ENCODE data around the gene TM9SF1. TPM values are rescaled to one million over a fixed set of nuclear protein-coding genes. Genes with fewer than 3 reads are reported as not detected.
"Not testable (repeated sequence)": the region's sequence is repeated elsewhere in the genome, so short reads cannot be mapped to it uniquely, and the experiment has no call there.

The TM9SF1 gene
- total RNA-seq, 1 donor from 2014 or later: 52.0 TPM

DNA sequence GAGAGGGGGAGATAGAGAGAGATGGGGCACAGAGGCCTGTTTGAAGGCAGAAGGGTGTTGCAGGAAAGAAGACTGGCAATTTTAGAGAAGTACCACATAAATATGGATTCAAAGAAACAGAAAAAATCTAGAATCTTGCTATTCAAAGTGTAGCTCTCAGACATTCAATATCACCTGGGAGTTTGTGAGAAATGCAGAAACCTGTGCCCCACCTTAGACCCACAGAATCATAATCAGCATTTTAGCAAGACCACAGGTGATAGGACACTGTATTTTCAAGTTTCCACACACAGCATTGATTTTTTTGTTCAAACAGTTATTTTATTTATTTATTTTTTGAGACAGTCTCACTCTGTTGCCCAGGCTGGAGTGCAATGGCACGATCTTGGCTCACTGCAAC lies 33.7 kb upstream of the TM9SF1 start:
- H3K4me3 ChIP-seq: no peak overlapping the region
- peaks cover 19% of the 10 kb centered on the region for H3K4me1 ChIP-seq
- no peaks in the 10 kb centered on the region for H3K27me3 ChIP-seq
- TF ChIP-seq, protein P1, sequence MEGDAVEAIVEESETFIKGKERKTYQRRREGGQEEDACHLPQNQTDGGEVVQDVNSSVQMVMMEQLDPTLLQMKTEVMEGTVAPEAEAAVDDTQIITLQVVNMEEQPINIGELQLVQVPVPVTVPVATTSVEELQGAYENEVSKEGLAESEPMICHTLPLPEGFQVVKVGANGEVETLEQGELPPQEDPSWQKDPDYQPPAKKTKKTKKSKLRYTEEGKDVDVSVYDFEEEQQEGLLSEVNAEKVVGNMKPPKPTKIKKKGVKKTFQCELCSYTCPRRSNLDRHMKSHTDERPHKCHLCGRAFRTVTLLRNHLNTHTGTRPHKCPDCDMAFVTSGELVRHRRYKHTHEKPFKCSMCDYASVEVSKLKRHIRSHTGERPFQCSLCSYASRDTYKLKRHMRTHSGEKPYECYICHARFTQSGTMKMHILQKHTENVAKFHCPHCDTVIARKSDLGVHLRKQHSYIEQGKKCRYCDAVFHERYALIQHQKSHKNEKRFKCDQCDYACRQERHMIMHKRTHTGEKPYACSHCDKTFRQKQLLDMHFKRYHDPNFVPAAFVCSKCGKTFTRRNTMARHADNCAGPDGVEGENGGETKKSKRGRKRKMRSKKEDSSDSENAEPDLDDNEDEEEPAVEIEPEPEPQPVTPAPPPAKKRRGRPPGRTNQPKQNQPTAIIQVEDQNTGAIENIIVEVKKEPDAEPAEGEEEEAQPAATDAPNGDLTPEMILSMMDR (IDR thresholded peaks at IDR 0.05): no peak
- DNase-seq: no peak
- intact Hi-C loops (cut with DNase I): no loop called here
- H3K9me3 ChIP-seq: no peaks in the 10 kb centered on the region
- H3K36me3 ChIP-seq: peaks cover 21% of the 10 kb centered on the region
- H3K27ac ChIP-seq: no peak overlapping the region
- no peak for ATAC-seq

DNA sequence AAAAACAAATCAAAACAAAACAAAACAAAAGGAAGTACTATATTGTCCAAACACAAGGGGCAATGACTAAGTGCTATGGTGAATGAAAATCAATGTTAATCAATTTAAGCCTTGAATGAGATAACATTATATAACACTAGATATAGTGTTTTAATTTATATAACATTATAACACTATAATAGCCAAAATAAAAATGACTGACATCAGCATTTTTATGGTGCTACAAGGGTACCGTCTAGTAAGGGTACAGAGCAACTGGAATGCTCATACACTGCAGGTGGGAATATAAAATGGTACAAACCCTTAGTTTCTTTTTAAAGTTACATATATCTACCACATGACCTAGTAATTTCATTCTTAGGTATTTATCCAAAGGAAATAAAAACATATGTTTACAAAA lies 31.2 kb upstream of the TM9SF1 start:
- Histone ChIP-seq H3K27ac (no peak overlapping the region), H3K36me3 (peaks cover 21% of the 10 kb centered on the region), H3K4me3 (no peak overlapping the region), H3K27me3 (no peaks in the 10 kb centered on the region), H3K9me3 (no peaks in the 10 kb centered on the region), H3K4me1 (peaks cover 9% of the 10 kb centered on the region)
- intact Hi-C loops (cut with DNase I): no loop called here
- no peak for ATAC-seq
- TF ChIP-seq, protein P1 (IDR thresholded peaks at IDR 0.05): no peak
- DNase-seq: no peak

DNA sequence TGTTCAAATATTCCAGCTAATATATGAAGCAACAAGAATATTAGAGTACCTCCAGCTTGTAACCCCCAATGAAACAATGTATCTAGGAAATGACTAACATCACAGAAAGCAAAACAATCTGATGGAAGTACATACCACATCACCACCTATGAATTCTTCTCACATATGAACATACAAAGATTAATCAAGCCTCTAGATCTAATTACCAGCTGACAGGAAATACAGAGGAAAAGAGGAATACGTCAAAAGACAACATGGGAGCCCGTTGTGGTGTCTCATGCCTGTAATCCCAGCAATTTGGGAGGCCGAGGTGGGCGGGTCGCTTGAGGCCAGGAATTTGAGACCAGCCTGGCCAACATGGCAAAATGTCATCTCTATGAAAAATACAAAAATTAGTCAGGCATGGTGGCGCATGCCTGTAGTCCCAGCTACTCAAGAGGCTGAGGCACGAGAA lies 29.4 kb upstream of the TM9SF1 start:
- peaks cover 21% of the 10 kb centered on the region for H3K36me3 ChIP-seq
- no peak for ATAC-seq
- intact Hi-C loops (cut with DNase I): no loop called here
- no peaks in the 10 kb centered on the region for H3K27me3 ChIP-seq
- H3K4me3 ChIP-seq: no peak overlapping the region
- TF ChIP-seq, protein P1 (IDR thresholded peaks at IDR 0.05): no peak
- no peak for DNase-seq
- no peaks in the 10 kb centered on the region for H3K9me3 ChIP-seq
- no peak overlapping the region for H3K27ac ChIP-seq
- no peaks in the 10 kb centered on the region for H3K4me1 ChIP-seq

DNA sequence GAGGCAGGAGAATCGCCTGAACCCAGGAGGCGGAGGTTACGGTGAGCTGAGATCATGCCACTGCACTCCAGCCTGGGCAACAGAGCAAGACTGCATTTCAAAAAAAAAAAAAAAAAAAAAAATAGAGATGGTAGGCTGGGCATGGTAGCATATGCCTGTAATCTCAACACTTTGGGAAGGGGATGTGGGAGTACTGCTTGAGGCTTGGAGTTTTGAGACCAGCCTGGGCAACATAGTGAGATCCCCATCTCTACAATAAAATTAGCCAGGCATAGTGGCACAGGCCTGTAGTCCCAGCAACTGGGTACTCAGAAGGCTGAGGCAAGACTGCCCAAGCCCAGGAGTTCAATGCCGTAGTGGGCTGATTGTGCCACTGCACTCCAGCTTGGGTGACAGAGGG lies 27.7 kb upstream of the TM9SF1 start:
- peaks cover 21% of the 10 kb centered on the region for H3K36me3 ChIP-seq
- H3K4me1 ChIP-seq; H3K27ac ChIP-seq; ATAC-seq; H3K9me3 ChIP-seq; H3K27me3 ChIP-seq; DNase-seq; intact Hi-C loops (cut with DNase I); H3K4me3 ChIP-seq: not testable (repeated sequence)

DNA sequence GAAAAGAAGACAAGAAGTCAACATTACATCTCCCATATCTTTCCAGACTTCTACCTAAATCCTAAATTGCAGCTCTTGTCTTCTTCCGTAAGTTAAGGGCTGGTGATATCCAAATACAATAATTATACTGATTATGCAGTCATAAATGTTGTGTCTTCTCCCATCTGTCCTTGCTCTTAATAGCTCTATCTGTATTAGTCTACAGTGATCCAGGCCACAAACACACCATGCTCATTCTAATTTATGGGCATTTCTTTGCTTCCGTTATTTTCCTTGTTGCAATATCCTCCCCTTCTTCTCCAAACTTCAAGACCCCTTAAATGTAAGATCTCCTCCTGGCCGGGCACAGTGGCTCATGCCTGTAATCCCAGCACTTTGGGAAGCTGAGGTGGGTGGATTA lies 24.3 kb upstream of the TM9SF1 start:
- no peak overlapping the region for H3K4me3 ChIP-seq
- no peak for DNase-seq
- intact Hi-C loops (cut with DNase I): no loop called here
- no peaks in the 10 kb centered on the region for H3K27me3 ChIP-seq
- peaks cover 11% of the 10 kb centered on the region for H3K36me3 ChIP-seq
- no peak for ATAC-seq
- no peak overlapping the region for H3K27ac ChIP-seq
- TF ChIP-seq, protein P1 (IDR thresholded peaks at IDR 0.05): no peak
- no peaks in the 10 kb centered on the region for H3K9me3 ChIP-seq
- peaks cover 4% of the 10 kb centered on the region for H3K4me1 ChIP-seq

DNA sequence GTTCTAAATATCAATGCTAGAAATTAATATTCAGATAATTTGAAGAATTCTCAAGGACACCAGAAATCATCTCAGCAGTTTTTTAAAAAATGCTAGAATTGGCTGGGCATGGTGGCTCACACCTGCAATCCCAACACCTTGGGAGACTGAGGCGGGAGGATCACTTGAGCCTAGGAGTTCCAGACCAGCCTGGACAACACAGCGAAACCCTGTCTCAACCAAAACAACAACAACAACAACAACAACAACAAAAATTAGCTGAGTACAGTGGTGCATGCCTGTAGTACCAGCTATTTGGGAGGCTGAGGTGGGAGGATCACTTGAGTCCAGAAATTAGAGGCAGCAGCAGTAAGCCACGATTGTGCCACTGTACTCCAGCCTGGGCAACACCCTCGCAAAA lies 23.8 kb upstream of the TM9SF1 start:
- DNase-seq (no peak), ATAC-seq (no peak)
- Histone ChIP-seq H3K36me3 (peaks cover 11% of the 10 kb centered on the region), H3K27ac (no peak overlapping the region), H3K4me1 (peaks cover 4% of the 10 kb centered on the region), H3K9me3 (no peaks in the 10 kb centered on the region), H3K27me3 (no peaks in the 10 kb centered on the region), H3K4me3 (no peak overlapping the region)
- TF ChIP-seq, protein P1 (IDR thresholded peaks at IDR 0.05): no peak
- intact Hi-C loops (cut with DNase I): no loop called here

DNA sequence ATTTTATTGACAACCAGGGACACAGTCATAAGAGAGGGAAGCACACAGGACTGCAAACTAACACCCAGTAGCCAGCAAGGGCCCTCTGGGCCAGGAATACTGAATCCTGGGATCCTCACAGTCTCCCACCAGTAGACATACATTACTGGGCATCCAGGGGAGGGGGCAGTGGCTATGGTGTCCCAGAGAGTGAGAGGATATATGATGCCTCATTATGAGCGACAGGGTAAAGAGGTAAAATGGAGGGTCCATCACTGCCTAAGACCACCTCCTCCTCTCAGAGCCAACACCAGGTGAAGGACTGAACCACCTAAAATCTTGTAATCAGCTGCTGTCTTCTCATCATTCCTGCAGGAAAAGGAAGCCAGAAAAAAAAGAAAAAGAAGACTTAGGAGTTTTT lies 21.6 kb upstream of the TM9SF1 start:
- H3K27me3 ChIP-seq; H3K4me3 ChIP-seq; H3K4me1 ChIP-seq; DNase-seq; ATAC-seq; intact Hi-C loops (cut with DNase I); H3K9me3 ChIP-seq; H3K27ac ChIP-seq: not testable (repeated sequence)
- H3K36me3 ChIP-seq: peaks cover 11% of the 10 kb centered on the region
